Measurements from ENCODE around the gene CARD9.

Gene CARD9

GRCh38 chr9:136346157-136346481 lies 27.4 kb downstream of the CARD9 start:
- no peak for DNase-seq

DNA sequence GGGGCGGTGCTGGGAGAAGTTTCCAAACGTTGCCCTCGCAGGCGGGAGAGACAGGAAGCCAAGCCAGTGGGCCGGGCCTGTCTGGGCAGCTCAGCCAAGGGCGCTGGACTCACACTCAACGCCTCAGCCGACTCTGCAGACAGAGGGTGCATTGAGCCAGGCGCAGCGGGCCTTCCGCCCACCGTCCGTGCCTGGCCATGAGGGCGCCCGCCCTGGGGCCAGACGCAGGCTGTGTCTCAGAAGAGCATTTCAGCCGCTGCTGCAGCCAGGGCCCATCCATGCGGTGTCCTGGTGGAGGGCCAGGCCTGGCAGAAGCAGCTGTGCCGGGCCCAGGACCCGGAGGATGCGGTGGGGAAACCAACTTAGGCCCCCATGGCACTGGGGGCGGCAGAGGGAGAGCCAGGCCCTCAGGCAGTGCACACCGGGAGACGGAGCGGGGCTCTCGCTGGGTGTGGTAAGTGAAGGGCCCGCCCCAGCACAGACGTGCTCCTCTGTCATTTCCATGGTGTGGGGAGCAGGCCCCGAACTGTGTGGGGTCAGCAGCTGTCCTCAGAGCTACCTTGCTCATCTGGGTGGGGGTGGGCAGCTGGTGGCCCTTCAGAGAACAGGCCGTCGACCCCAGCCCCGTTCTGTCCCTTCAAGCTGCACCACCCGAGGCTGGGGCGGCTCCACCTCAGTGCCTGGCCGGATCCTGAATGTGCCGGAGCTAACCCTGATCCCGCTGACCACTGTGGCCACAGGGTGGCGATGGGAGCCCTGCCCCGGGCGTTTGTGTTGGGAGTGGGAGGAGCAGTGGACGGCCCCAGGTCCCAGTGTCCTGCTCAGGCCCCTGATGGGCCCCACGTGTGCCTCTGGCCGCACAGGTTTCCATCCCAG lies 27.9 kb downstream of the CARD9 start:
- DNase-seq, result no peak

DNA sequence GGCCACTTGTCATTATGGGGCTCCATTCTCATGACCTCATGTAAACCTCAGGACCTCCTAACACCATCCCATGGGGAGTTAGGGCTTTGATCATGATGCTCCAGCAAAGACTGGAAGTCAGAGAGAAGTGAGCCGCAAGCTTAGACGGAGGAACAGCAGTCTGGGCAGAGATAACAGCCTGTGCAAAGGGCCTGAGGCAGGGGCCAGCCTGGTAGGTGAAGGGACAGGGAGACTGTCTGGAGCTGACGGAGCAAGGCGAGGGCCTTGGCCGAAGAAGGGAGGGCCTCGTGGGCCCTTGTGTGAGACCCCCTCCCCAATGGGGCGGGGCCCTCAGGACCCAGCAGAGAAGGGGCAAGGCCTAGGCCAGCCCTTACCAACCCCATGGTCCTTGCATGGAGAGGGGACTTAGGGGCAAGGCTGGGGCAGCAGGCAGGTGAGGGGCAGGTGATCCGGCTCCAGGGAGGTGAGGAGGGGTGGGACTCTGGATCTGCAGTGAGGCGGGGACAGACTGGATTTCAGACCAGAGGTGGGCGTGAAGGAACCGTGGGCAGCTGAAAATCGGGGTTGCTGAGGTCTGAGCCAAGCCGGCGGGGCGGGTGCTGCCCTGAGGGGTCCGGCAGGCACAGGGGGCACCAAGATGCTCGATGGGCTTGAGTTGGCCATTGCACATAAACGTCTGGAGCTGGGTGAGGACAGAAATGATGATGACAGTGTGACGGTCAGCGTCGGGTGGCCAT lies 28.8 kb downstream of the CARD9 start:
- DNase-seq, result no peak

DNA sequence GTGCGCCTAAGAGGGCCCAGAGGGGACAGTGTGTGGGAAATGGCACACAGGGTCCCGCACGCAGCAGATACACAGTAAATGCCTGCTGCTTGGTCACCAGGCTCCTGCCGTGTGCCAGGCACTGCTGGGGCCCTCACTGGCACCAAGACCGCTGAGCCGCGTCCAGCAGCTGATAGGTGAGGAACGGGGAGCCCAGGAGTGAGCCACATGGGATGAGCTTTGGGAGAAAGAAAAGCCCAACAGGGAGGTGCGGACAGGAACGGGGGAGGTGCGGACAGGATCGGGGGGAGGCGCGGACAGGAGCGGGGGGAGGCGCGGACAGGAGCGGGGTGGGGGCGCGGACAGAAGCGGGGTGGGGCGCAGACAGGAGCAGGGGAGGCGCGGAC lies 29.6 kb downstream of the CARD9 start:
- DNase-seq, result no peak

GRCh38 chr9:136343121-136343883 lies 30.2 kb downstream of the CARD9 start:
- DNase-seq, result no peak

- peak; percentile 70 for DNase-seq
Observed at GRCh38 chr9:136342181-136343120, 31.0 kb downstream of the CARD9 start.

GRCh38 chr9:136341769-136342168 lies 31.7 kb downstream of the CARD9 start:
- no peak for DNase-seq

DNA sequence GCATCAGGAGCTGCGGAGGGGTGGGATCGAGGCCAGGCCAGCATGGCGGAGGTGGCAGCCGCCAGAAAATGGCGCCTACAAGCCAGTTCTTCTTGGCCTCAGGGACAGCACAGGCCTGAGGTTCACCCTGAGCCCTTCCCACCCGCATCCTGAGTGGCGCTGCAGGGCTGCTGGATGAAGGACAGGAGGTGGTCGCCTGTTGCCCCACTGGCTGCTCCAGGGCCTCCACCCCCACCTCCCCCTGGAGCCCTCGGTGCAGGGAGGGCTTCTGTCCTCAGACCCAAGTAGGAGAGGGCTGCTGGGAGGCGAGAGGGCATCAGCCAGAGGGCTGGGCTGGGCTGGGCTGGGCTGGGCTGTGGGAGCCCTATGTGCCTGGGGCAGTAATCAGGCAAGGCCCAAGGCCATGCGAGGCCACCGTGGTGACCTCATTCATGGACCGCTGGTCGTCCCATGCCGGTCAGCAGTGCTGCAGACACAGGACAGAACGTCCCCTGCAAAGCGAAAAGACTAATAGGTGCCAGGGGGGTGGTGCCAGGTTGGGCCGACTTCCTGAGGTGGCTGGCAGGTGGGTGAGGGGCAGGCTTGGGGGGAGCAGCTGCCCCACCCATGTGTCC lies 32.3 kb downstream of the CARD9 start:
- DNase-seq, result no peak

- no peak for DNase-seq
Observed at GRCh38 chr9:136340356-136341041, 33.0 kb downstream of the CARD9 start.

- no peak for DNase-seq
Observed at GRCh38 chr9:136339958-136340310, 33.5 kb downstream of the CARD9 start.

DNA sequence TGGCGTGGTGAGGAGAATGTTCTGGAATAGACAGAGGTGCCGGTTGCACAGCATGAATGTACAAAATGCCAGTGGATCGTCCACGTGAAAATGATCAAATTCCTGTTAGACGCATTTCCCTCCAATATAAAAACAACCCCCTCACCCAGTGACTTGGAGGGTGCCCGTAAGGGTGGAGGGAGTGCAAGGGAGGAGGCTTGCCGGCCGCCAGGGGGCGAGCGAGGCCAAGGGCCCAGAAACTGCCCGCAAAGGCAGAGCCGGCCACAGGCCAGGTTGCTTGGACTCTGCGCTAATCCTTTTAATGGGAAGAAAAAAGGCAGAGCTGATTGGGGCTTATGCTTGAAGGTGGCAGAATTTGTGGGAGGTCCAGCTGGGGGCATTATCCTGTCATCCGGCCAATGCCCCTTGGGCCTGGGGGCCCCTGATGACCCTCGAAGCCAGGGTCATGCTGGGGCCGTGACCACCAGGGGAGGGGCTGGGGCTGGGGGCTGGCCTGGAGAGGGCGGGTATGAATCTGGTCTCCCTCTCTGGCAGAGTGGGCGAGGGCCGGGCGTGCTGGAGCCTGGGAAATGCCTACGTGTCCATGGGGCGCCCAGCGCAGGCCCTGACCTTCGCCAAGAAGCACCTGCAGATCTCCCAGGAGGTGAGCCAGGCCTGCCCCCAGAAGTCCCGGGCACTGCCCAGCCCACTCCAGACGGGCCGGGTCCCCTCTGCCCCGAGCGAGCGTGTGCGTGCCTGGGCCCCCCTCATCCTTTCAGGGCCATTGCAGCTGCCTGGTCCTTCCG lies 34.1 kb downstream of the CARD9 start:
- peak; percentile 51 for DNase-seq

DNA sequence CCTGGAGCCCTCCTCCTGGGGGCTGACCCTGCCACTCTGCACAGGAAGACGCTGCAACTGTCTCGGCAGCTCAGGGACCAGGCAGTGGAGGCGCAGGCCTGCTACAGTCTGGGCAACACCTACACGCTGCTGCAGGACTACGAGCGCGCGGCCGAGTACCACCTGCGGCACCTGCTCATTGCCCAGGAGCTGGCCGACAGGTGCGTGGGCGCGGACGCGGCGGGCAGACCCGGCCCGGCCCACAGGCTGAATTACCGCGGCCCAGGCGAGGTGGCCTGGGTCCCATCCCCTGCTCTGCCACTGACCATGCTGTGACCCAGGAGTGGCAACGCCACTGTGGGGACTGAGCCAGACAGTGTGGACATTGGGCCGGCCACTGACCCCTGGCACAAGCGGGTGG lies 35.0 kb downstream of the CARD9 start:
- no peak for DNase-seq

DNA sequence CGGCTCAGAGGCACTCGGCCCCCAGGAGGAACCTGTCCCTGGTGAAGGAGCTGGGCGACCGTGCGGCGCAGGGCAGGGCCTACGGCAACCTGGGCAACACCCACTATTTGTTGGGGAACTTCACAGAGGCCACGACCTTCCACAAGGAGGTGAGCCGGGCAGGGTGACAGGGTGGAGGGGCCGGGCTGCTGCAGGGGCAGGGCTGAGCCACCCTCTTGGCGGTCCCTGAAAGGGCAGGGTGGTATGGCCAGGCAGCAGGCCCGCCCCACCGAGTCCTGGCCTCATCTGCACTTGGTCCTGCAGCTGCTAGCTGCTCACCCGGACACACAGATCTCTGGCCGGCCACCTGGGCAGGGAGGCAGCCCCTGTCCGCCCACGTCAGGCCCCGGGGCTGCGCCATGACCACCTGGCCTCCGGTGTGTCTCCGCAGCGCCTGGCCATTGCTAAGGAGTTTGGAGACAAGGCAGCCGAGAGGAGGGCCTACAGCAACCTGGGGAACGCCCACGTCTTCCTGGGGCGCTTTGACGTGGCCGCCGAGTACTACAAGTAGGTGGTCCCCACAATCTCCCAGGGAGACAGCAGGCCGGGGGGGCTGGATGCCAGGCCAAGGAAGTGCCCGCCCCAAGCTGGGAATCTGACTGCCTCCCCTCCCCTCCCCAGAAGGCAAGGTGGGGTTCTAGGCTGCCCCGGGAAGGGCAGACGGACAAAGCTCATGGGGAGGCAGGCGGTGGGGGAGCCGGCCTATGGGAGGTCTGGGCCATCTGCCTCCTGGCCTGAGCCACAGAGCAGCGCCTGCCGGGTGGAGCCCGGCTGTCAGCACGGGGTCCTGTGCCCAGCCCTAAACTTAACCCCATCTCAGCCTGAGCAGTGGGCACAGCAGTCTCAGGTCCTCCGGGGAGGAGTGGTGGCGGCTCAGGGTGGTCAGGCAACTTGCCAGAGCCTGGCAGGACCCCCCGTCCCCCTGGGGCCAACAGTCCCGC lies 35.8 kb downstream of the CARD9 start:
- no peak for DNase-seq

- DNase-seq, result no peak
Observed at GRCh38 chr9:136336881-136337280, 36.6 kb downstream of the CARD9 start.

DNA sequence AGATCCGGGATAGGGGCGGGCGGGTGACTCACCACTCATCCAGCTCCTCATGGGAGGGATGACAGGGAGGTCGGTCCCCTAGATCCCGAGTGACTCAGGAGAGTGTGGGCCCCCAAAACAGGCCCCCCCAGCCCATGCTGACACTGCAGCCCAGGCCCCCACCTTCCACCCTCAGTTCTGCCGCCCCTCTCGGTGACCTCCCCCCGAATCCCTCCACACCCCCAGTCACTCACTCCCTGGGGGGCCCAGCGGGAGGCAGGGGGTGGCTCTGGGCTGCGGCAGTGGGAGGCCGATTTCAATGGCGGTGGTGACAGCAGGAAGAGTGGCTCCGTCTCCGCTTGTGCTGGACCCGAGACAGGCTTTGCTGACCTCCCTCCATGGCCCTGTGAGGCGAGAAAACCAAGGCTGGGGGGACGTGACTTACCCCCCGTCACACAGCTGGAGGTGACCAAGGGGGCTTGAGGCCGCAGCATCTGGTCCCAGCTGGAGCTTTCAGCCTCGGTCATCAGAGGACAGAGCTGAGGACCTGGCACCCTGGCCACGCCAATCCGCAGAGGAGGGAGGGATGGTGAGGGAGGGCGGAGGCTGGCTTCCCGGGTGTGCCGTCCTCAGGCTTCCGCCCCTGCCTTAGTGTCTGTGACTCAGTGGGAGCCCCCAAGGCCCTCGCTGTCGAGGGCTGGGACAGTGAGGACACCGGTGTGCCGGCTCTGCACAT lies 37.2 kb downstream of the CARD9 start:
- no peak for DNase-seq

- DNase-seq, result no peak
Observed at GRCh38 chr9:136335296-136336155, 37.9 kb downstream of the CARD9 start.

DNA sequence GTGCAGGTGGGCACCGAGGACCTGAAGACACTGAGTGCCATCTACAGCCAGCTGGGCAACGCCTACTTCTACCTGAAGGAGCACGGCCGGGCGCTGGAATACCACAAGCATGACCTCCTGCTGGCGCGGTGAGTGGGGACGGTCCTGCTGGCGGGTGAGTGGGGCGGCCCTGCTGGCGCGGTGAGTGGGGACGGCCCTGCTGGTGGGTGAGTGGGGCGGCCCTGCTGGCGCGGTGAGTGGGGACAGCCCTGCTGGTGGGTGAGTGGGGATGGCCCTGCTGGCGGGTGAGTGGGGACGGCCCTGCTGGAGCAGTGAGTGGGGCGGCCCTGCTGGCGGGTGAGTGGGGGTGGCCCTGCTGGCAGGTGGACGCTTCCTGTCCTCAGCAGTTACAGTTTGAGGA lies 38.9 kb downstream of the CARD9 start:
- no peak for DNase-seq

DNA sequence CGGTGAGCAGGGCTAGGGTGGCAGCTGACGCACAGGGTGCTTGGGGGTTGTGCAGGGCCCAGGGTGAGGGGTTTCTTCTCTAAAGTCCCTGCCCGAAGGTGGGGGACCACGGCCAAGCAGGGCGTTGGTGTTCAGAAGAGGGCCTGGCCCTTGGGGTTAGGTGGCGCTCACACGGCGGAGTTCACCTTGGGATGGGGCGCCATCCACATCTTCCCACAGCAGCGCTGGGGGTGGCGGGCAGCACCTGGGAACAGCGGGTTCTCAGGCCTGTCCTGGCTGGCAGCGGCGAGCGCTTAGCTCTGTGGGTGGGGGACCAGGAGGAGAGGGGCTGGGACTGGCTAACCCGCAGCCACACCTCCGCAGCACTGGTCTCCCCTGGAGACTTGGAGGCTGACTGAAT lies 40.0 kb downstream of the CARD9 start:
- DNase-seq, result no peak
